Smooth muscle cell of the brain vasculature (primary cell): ENCODE measurements around the gene P2RY11.

ENCODE experiments used
- DNase-seq: peaks from one replicate; pipeline ENCODE4 v3.0.0-alpha.2; 2012; ENCODE audit warnings: low read depth, low spot score

The P2RY11 gene

DNA sequence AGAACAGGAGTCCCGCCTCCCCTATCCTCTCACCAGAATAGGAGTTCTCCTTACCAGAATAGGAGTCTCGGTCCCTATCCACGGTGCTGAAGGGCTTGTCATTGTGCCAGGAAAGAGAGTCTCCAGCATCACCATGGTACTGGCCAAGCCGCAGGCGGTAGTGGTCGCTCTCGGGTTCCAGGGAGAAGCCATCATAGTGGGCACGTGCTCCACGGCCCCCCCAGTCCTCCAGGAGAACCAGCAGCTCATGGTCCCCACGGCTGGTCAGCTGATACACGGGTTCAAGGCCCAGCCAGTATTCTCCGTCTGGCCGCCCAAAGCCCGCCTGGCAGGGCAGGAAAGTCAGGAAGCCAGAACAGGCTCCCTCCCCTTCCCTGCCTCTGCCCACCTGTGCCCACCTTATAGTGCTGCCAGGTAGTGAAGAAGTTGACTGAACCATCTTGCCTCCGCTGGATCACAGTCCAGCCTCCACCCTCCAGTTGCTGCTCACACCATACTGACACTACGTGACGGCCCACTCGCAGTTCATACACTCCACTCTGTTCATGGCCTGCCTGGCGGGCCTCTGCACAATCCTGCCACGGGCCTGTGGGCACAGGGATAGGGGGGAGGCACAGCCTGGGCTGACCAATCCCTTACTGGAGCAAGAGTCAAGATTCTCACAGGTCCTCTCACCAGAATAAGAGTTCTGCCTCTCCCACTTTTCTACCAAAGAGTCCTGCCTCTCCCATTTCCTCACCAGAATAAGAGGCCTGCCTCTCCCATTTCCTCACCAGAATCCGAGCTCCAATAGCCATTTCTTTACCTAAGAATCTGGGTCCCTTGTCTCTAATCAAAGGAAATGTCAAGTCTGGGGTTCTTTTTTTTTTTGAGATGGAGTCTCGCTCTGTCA lies 18.0 kb upstream of the P2RY11 start:
- no peak for DNase-seq

DNA sequence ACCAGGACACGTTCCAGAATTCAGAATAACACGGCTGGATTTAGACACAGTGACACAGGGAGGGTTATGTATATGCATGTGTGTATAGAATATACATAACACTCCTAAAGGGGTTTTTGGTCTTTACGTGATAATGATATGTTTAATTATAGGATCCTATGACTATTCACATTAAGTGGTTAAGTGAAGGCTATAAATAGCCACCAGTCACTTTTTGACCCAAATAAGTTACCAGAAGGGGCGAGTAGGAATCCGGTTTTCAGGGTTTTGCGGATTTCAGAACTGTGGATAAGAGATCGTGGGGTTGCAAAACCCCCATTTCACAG lies 15.9 kb upstream of the P2RY11 start:
- no peak for DNase-seq

DNA sequence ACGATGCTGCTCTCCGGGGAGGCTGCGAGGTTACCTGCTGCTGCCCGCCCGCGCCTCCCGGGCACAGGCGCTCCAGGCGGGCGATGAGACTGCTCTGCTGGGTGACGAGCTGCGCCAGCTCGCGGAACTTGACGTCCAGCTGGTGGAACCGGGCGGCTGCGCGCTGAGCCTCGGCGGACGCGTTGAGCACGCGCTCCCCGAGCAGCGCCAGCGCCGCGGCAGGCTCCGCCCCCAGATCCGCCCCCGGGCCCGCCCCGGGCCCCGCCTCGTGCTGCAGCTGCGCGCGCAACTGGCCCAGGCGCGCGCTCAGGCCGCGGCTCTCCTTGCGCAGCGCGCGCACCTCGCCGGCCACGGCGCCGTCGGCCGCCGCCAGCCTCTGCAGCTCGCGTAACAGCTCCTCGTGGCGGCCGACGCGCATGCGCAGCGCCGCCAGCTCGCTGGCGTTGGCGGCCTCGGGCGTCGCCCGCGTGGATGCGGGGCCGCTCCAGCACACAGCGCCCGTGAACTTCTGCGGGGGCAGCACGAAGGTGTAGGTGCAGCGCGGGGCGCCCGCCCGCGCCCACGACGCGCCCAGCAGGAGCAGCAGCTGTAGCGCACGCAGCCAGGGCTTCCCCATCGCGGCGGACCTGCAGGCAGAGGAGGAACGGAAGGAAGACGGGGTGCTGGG lies 15.4 kb upstream of the P2RY11 start:
- DNase-seq, result peak; percentile 69

DNA sequence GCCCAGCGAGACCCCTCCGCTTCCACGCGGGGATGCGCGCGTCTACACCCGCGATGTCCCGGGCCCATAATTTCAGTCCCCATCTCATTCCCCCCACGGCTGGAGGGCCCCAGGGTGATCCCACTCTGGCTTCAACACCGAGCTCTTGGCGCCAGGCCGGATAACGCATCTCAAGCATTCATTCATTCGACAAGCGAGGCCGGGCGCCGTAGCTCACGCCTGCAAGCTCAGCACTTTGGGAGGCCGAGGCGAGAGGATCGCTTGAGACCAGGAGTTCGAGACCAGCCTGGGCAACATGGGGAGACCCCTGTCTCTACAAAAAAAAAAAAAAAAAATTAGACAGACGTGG lies 14.9 kb upstream of the P2RY11 start:
- DNase-seq, result no peak

DNA sequence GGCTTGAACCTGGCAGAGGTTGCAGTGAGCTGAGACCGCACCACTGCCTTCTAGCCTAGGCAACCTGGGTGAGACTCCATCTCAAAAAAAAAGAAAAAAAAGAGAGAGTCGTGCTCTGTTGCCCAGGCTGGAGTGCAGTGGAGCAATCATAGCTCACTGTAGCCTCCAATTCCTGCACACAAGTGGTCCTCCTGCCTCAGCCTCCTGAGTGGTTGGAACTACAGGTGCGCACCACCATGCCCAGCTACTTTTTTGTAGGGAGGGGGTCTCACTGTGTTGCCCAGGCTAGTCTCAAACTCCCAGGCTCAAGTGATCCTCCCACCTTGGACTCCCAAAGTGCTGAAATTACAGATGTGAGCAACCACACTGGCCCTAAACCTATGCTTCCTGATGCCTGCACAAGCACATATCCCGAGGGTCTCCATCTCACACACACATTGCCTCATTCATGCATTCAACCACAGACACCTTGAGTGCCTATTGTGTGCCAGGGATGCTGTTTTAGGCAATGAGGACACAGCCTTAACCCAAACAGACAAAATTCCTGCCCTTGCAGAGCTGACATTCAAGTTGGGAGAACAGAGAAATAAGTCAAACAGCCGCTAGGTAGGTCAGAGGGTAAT lies 11.2 kb upstream of the P2RY11 start:
- DNase-seq, result no peak

DNA sequence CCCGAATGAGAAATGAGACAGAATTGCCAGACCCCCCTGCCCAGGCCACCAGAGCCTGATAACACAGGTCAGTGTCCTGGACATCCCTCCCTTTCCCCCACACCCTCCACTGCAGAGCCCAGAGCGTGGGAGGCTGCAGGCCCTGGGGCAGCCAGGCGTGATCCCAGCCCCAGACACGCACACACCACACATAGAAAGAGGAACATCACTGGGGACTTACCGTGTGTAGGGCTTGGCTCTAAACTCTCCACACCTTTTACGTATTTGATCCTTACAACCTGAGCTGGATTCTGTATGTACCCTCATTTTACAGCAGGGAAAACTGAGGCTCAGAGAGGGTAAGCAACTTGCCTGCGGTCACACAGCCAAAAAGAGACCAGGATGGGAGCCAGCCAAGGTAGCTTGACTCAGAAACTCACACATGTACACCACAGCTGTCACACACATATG lies 8.7 kb upstream of the P2RY11 start:
- no peak for DNase-seq

DNA sequence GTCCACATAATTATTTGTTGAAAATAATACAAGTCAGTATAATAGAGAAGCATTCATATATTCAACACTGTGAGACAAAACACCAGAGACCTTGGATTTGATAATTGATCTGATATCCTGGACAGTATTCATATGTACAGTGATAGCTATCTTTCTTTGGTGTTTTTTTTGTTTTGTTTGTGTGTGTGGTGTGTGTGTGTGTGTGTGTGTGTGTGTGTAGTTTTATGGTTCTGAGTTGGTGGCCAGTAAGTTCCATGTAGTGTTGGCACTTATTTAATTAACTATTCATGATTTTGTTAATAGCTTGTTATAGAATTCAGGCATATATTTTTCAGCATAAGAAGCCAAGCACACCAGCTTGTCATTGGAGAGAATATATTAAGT lies 7.4 kb upstream of the P2RY11 start:
- no peak for DNase-seq

DNA sequence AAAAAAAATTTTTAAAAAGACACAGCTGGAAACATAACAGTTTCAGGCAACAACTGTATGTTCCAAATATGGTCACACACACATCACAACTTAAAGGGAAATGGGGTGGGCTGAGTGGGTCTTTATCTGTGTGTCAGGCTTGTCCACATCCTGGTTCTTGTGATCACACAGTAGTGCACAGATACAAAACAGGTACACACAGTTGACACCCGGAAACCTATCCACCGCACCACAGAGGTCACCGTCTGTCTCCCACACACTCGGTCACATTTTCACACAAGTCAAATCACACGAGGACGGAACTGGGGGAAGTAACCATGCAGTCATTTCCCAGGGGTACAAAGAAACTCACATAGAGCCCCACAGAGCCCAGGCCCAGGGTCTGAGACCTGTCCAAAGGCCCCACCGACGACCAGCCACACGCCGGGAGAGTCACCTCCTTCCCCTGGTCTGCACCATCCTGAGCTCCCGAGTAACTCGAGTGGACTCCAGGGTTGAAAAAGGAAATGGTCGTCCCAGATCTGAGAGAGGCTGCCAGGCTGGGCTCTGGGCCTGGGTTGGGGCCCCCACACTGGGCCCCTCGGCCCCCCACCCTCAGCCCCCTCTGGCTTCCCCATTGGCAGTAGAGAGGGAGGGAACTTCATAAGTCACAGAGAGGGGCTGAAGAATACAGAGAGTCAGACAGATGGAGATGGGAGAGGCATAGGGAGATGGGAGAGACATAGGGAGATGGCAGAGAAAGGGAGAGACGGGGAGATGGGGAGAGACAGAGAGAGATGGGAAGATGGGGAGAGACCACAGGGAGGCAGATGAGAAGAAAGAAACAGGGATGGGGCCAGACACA lies 6.6 kb upstream of the P2RY11 start:
- no peak for DNase-seq

DNA sequence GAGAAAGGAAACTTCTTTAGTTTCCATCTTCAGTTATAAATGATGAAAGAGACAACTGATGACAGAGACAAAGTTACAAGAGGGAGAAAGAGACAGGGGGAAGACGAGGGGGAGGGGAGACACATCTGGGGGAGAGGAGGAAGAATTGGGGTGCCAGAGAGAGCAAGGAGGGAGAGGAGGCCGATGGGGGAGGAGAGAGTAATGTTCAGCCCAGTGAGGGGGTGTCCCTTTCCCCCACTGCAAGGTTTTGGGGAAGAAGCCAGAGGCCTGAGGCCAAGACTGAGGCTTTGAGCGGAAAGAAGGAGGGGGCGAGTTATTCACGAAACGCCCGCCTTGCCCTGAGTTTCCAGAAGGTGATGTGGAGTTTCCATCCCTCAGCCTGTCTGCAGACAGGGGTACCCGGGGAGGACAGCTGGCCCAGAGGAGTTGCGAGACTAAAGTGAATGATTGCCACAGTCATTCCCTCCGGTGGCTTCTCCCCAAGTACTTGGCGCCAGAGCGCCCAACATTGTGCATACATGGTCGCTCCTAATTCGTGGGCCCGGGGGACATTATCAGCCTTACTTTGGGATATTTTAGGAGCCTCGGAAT lies 5.9 kb upstream of the P2RY11 start:
- no peak for DNase-seq

DNA sequence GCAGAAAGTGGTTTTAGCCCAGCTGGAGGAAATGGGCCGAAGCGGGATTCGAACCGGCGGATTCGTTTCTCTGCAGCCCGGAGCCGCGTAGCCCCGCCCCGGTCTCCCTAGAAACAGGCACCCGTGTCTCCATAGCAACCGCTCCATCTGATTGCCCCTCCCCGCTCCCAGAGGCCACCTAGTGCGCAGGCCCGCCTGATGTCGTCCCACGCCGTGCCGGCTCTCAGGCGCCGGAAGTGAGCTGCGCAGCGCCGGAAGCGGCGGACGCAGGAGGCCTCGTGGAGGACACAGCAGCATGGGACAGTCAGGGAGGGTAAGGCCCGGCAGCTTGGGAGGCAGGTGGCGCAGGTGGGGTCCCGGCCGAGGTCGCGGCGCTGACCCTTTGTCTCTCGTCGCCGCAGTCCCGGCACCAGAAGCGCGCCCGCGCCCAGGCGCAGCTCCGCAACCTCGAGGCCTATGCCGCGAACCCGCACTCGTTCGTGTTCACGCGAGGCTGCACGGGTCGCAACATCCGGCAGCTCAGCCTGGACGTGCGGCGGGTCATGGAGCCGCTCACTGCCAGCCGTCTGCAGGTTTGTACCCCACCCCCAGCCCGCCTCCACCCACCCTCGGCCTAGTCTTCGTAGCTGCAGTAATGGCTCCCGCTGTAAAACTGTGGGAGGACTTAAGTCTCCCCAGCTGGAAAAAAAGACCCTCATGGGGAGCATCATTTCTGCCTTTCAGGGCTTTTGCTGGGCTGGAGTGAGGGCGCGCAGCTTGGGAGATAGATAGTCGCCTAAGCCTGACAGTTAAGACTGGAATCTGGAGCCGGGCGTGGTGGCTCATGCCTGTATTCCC lies 5.2 kb upstream of the P2RY11 start, which contains the start of gene PPAN:
TSS of gene PPAN (plus strand) at position 263 of the 837 bp plus-strand sequence. CDS start at position 296, 33 bp downstream.
- DNase-seq, result peak; percentile 93

DNA sequence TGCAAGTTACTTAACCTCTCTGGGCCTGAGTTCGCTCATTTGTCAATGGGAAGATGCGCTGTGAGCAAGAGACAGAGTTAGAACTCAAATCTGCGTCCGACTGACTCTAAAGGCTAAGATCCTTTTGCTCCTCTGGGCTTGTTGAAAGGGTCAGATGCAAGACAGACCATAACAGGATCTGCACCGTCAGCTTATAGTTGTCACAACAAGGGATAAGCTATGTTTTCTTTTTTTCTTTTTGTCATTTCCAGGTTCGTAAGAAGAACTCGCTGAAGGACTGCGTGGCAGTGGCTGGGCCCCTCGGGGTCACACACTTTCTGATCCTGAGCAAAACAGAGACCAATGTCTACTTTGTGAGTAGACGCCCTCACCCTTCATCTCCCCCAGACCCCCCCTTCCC lies 4.2 kb upstream of the P2RY11 start:
- DNase-seq, result no peak

DNA sequence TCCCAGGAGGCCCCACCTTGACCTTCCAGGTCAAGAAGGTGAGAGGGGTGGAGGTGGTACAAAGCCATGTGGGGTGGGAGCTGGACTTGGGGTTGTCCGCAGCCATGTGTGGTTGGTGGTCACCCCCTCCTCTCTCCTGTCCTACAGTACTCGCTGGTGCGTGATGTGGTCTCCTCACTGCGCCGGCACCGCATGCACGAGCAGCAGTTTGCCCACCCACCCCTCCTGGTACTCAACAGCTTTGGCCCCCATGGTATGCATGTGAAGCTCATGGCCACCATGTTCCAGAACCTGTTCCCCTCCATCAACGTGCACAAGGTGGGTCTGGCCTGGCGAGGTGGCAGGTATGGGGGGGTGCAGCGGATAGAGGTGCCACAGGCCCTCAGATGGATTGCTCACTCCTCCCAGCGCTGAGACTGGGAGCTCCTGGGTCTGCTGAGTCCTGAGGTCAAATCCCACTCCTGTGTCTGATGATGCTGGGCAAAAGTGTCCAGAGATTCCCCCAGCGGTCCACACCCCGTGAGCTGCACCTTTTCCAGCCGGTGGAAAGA lies 3.6 kb upstream of the P2RY11 start:
- no peak for DNase-seq

DNA sequence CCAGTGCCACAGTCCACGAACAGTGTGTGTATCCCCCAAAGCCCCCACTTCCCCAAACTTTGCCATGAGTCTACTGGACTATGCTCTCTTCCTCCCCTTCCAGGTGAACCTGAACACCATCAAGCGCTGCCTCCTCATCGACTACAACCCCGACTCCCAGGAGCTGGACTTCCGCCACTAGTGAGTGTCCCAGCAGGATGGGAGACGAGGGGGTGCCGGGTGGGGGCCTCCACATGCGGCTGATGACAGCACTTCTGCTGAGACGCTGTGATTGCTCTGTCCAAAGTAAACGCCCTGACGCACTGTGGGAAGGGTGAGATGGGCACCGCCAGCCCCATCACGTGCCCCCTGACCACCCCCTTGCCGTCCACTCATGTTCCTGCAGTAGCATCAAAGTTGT lies 2.0 kb upstream of the P2RY11 start:
- no peak for DNase-seq

DNA sequence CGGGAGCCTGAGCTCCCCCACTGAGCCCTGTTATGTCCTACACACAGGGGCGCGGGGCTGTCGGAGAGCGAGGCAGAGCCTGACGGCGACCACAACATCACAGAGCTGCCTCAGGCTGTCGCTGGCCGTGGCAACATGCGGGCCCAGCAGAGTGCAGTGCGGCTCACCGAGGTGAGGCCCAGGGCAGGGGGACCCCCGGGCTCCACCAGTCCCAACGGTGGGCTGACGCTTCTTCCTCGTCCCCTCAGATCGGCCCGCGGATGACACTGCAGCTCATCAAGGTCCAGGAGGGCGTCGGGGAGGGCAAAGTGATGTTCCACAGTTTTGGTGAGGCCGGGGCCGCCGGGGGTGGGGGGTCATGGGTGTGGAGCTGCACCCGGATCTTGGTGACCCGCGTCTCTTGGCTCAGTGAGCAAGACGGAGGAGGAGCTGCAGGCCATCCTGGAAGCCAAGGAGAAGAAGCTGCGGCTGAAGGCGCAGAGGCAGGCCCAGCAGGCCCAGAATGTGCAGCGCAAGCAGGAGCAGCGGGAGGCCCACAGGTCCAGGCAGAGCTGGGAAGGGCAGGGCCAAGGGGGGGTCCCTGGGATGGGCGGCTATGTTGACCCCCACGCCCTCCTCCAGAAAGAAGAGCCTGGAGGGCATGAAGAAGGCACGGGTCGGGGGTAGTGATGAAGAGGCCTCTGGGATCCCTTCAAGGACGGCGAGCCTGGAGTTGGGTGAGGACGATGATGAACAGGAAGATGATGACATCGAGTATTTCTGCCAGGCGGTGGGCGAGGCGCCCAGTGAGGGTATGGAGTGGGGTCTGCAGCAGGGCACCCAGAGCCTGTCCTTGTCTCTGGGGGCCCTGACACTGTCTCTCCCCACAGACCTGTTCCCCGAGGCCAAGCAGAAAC lies 1.2 kb upstream of the P2RY11 start:
- no peak for DNase-seq

DNA sequence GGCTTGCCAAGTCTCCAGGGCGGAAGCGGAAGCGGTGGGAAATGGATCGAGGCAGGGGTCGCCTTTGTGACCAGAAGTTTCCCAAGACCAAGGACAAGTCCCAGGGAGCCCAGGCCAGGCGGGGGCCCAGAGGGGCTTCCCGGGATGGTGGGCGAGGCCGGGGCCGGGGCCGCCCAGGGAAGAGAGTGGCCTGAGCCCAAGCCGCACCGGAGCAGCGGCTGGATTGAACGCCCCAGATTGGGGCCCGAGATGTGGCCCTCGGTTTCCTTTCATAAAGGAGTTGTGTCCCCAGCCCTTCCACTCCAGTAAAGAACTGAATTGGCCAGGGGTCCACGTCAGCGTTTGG lies 548 bp upstream of the P2RY11 start:
- DNase-seq, result no peak

DNA sequence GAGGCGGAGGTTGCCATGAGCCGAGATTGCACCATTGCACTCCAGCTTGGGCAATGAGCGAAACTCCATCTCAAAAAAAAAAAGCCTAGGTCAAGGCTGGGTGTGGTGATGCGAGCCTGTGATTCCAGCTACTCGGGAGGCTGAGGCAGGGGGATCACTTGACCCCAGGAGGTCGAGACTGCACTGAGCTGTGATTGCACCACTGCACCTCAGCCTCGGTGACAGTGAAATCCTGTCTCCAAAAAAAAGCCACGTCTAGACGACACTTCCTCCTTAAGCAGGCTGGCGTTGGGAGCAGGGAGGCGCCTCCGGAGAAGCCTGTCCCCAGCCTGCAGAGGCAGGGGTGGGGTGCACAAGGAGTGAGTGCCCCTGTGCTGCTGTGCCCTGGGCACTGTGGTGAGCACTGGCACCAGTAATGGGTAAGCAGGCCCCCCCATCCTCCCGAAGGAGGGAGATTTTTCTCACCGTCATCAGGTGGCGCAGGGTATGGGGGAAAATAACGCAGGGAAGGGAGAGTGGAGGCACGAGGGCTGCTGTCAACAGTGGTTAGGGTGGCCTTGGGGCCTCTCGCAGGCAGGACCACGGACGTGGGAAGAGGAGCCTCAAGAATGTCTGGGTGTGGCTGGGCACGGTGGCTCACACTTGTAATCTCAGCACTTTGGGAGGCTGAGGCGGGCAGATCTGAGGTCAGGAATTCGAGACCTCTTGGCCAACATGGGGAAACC lies 706 bp downstream of the P2RY11 start:
- DNase-seq, result no peak

DNA sequence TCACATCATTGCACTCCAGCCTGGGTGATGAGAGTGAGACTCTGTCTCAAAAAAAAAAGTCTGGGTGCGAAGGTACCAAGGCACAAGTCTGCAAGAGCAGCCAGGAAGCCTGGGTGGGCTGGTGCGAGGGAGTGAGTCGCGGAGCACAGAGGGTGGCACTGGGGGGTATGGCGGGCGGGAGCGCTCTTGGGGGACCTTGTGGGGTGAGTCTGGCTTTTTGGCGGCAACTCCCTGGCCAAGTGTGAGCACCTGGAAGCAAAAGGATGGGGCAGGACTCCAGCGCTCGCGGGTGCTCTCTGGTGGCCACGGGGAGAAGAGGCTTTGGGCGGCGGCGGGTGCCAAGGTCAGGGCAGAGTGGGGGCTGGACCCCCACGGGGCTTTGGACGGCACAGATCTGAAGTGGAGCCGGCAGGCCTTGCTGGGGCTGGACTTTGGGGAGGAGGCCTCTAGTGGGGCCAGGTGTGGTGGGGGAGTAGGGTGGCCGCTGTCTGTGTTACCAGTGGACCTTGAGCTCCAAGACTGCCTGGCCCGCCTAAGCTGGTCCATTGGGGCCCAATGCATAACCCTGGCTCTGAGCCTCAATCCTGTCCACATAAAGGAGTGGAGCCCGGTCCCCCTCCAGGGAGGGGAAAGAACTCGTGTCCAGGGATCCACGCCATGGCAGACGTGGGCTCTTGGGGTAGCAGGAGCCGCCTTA lies 1.6 kb downstream of the P2RY11 start:
- no peak for DNase-seq

DNA sequence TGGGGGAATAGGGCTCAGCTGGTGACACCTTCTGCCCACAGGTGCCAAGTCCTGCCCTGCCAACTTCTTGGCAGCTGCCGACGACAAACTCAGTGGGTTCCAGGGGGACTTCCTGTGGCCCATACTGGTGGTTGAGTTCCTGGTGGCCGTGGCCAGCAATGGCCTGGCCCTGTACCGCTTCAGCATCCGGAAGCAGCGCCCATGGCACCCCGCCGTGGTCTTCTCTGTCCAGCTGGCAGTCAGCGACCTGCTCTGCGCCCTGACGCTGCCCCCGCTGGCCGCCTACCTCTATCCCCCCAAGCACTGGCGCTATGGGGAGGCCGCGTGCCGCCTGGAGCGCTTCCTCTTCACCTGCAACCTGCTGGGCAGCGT lies 2.1 kb downstream of the P2RY11 start:
- no peak for DNase-seq
